ENCODE results near the gene TTLL13. TPM values are rescaled to one million over a fixed set of nuclear protein-coding genes. Genes with fewer than 3 reads are reported as not detected.
"Not testable (repeated sequence)": the region's sequence is repeated elsewhere in the genome, so short reads cannot be mapped to it uniquely, and the experiment has no call there.

Gene TTLL13
- total RNA-seq, 1 experiment from 2014 or later, result 1.0 TPM

GRCh38 chr15:90281637-90282036 lies 32.3 kb downstream of the TTLL13 start:
- H4K20me1 ChIP-seq (ENCODE audit: insufficient read depth); intact Hi-C loops (cut with micrococcal nuclease); H3K27me3 ChIP-seq (ENCODE audit: insufficient read depth, low read length); H3K36me3 ChIP-seq (ENCODE audit: control insufficient read depth in 1 of 2, insufficient read depth in 2 of 2, low read length in 2 of 2); CTCF ChIA-PET; H3K9me2 ChIP-seq (ENCODE audit: insufficient read depth); ATAC-seq; H3K4me2 ChIP-seq (ENCODE audit: low read length); RAD21 ChIA-PET (ENCODE audit: low non-redundant PET in 1 of 2, low total read pairs in 2 of 2, uncharacterized antibody in 2 of 2, unreplicated experiment in 2 of 2); H3K27ac ChIP-seq (ENCODE audit: low read depth, low read length); H3K79me2 ChIP-seq (ENCODE audit: insufficient read depth, low read length); BruUV-seq (replicated peaks); H3K9me3 ChIP-seq (ENCODE audit: control insufficient read depth in 1 of 2, insufficient read depth in 1 of 2, low read depth in 1 of 2, low read length in 2 of 2); H2AFZ ChIP-seq (ENCODE audit: low read depth, low read length, poor library complexity, severe bottlenecking); H3K4me1 ChIP-seq (ENCODE audit: control insufficient read depth in 1 of 2, insufficient read depth in 2 of 2, low read length in 2 of 2); DNase-seq (ENCODE audit: low read depth, low spot score); POLR2A ChIA-PET; H3K4me3 ChIP-seq (replicated peaks in 1 of 2; ENCODE audit: low read depth in 1 of 2, low read length in 2 of 2); H3K9ac ChIP-seq (ENCODE audit: low read length): not testable (repeated sequence)
- peak; percentile 25; the same call in 1 of the 2 replicates for TF ChIP-seq RAD21 (IDR thresholded peaks at IDR 0.05; ENCODE audit: low read depth)

DNA sequence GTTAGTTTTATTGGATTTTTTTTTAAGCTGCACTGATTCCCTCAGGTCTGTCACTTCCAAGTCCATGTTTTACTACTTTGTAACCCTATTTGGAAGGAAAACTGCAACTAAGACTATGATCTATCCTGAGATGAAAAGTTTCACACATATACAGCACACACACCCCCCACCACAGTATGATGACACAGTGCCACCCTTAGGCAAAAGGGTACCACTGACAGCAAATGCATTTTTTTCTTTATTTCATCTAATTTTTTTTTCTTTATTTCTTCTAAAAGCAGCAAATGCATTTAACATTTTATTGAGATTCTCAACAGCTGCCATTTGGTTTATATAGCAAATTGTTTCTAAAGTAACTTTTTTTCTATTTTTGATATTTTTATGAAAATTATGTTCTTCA lies 37.3 kb downstream of the TTLL13 start:
- ChIA-PET POLR2A (no interaction called here), CTCF (interaction anchor here (0.8 to 2.5 kb wide), 4 partner anchors 10 to 145 kb away, joined by 3 to 8 read pairs (median 3); partner anchors contain the start of gene SEMA4B)
- no peaks in the 10 kb centered on the region for H3K27me3 ChIP-seq (ENCODE audit: insufficient read depth, low read length)

More for the DNA sequence above, 37.3 kb downstream of the TTLL13 start:
- peak; percentile 74 for ATAC-seq
- Histone ChIP-seq H4K20me1 (ENCODE audit: insufficient read depth) (no peaks in the 10 kb centered on the region), H3K79me2 (ENCODE audit: insufficient read depth, low read length) (no peaks in the 10 kb centered on the region), H3K4me1 (ENCODE audit: control insufficient read depth in 1 of 2, insufficient read depth in 2 of 2, low read length in 2 of 2) (peaks cover 4 to 6% of the 10 kb centered on the region in 2 experiments; a peak in 3 of 4 replicates), H3K27ac (ENCODE audit: low read depth, low read length) (no peak overlapping the region), H3K4me3 (replicated peaks in 1 of 2; ENCODE audit: low read depth in 1 of 2, low read length in 2 of 2) (no peak overlapping the region), H3K4me2 (ENCODE audit: low read length) (no peak overlapping the region), H2AFZ (ENCODE audit: low read depth, low read length, poor library complexity, severe bottlenecking) (no peak overlapping the region), H3K36me3 (ENCODE audit: control insufficient read depth in 1 of 2, insufficient read depth in 2 of 2, low read length in 2 of 2) (no peaks in the 10 kb centered on the region), H3K9me2 (ENCODE audit: insufficient read depth) (no peaks in the 10 kb centered on the region), H3K9me3 (ENCODE audit: control insufficient read depth in 1 of 2, insufficient read depth in 1 of 2, low read depth in 1 of 2, low read length in 2 of 2) (no peaks in the 10 kb centered on the region), H3K9ac (ENCODE audit: low read length) (no peak overlapping the region)
- intact Hi-C loops (cut with micrococcal nuclease), result no loop called here
- DNase-seq (ENCODE audit: low read depth, low spot score), result no peak
- RAD21 ChIA-PET (ENCODE audit: low non-redundant PET in 1 of 2, low total read pairs in 2 of 2, uncharacterized antibody in 2 of 2, unreplicated experiment in 2 of 2), result no interaction called here
- no TSS peak for BruUV-seq (replicated peaks)
- TF ChIP-seq CTCF (IDR thresholded peaks at IDR 0.05 in 2 of 3, conservative IDR thresholded peaks at IDR 0.05 in 1 of 3; ENCODE audit: borderline replicate concordance in 1 of 3, insufficient read depth in 1 of 3, low read depth in 2 of 3, low read length in 2 of 3) (peak; percentile 49 to 86 (median 54); a peak in 5 of 6 replicates), RAD21 (IDR thresholded peaks at IDR 0.05; ENCODE audit: low read depth) (peak; percentile 90), REST (IDR thresholded peaks at IDR 0.05; ENCODE audit: low read depth) (no peak)
